WTC11 (cell line): ENCODE results near the gene NTRK3. TPM values are rescaled to one million over a fixed set of nuclear protein-coding genes. Genes with fewer than 3 reads are reported as not detected.

Source experiments
- ATAC-seq: fragments of 200-7000 bp; cut with Tn5 transposase; 2 replicates; pipeline ENCODE4 v1.10.0; 2021; ENCODE audit warnings: mild to moderate bottlenecking, moderate library complexity
- CTCF ChIA-PET: fragments of 300-600 bp; sonication (Branson Sonifier 250); formaldehyde crosslinking; loops from one replicate; lab custom pipeline; 2021; ENCODE audit warnings: antibody characterized with exemption; lab: Charles Lee
- POLR2A ChIA-PET: fragments of 350-600 bp; sonication (Branson Sonifier 250); formaldehyde crosslinking; loops from one replicate; lab custom pipeline; 2021; ENCODE audit warnings: antibody characterized with exemption; lab: Charles Lee
- DNase-seq: peaks from one replicate; pipeline ENCODE4 v3.0.0; 2021; ENCODE audit warnings: low spot score
- H3K27ac Mint-ChIP-seq: 2 replicates; pipeline ENCODE4 v1.8.0; 2021; ENCODE audit warnings: mixed read lengths
- H3K27me3 Mint-ChIP-seq: 2 replicates; pipeline ENCODE4 v1.8.0; 2021; ENCODE audit warnings: low read depth, mild to moderate bottlenecking, moderate library complexity, mixed read lengths
- H3K36me3 Mint-ChIP-seq: 2 replicates; pipeline ENCODE4 v1.8.0; 2021; ENCODE audit warnings: mixed read lengths
- H3K4me1 Mint-ChIP-seq: 2 replicates; pipeline ENCODE4 v1.8.0; 2022; ENCODE audit warnings: mixed read lengths
- H3K4me3 Mint-ChIP-seq: 2 replicates; pipeline ENCODE4 v1.8.0; 2021; ENCODE audit warnings: mild to moderate bottlenecking, moderate library complexity, mixed read lengths
- H3K9me3 Mint-ChIP-seq: 2 replicates; pipeline ENCODE4 v1.8.0; 2021; ENCODE audit warnings: mixed read lengths
- CREM ChIP-seq: sonication (generic); formaldehyde crosslinking; IDR thresholded peaks from 2 replicates; pipeline ENCODE4 v1.8.1; 2022; ENCODE audit warnings: mild to moderate bottlenecking, missing genetic modification reagents, moderate library complexity
- EMX1 ChIP-seq: fragments of 250-450 bp; sonication (Bioruptor Pico); IDR thresholded peaks from 2 replicates; pipeline ENCODE4 v1.8.0; 2021; ENCODE audit warnings: mild to moderate bottlenecking
- GRHL2 ChIP-seq: fragments of 250-450 bp; sonication (Bioruptor Pico); IDR thresholded peaks from 2 replicates; pipeline ENCODE4 v1.8.0; 2022; ENCODE audit warnings: mild to moderate bottlenecking, moderate library complexity; ENCODE audit not compliant: insufficient replicate concordance, severe bottlenecking
- KAT7 ChIP-seq: sonication (generic); formaldehyde crosslinking; IDR thresholded peaks from 2 replicates; pipeline ENCODE4 v1.8.1; 2023; ENCODE audit warnings: missing genetic modification reagents, mild to moderate bottlenecking, borderline replicate concordance
- NR3C1 ChIP-seq: sonication (generic); formaldehyde crosslinking; conservative IDR thresholded peaks from 2 replicates; pipeline ENCODE4 v1.8.1; 2023; ENCODE audit warnings: low read depth, mild to moderate bottlenecking, missing genetic modification reagents
- ZBTB21 ChIP-seq: sonication (generic); formaldehyde crosslinking; IDR thresholded peaks from 2 replicates; pipeline ENCODE4 v1.8.1; 2023; ENCODE audit warnings: mild to moderate bottlenecking, missing genetic modification reagents, borderline replicate concordance
- ZNF396 ChIP-seq: fragments of 250-450 bp; sonication (Bioruptor Pico); IDR thresholded peaks from 2 replicates; pipeline ENCODE4 v1.8.0; 2021; ENCODE audit warnings: mild to moderate bottlenecking, moderate library complexity, borderline replicate concordance
- ZNF416 ChIP-seq: fragments of 250-450 bp; sonication (Bioruptor Pico); IDR thresholded peaks from 2 replicates; pipeline ENCODE4 v1.9.0; 2021; ENCODE audit warnings: mild to moderate bottlenecking, inconsistent platforms
- total RNA-seq: library from RNA; stranded (reverse); gene quantifications from 3 replicates; pipeline ENCODE4 v1.2.3, GENCODE V29; 2021
- TF ChIP-seq, protein P1 (sequence below): fragments of 250-450 bp; sonication (Bioruptor Pico); IDR thresholded peaks from 2 replicates; pipeline ENCODE4 v2.1.2; 2022; ENCODE audit warnings: mild to moderate bottlenecking, moderate library complexity
- TF ChIP-seq, protein P2 (sequence below): sonication (generic); formaldehyde crosslinking; conservative IDR thresholded peaks from 2 replicates; pipeline ENCODE4 v1.8.1; 2022; ENCODE audit warnings: mild to moderate bottlenecking, missing genetic modification reagents
- TF ChIP-seq, protein P3 (sequence below): sonication (generic); formaldehyde crosslinking; IDR thresholded peaks from 2 replicates; pipeline ENCODE4 v1.8.1; 2023; ENCODE audit warnings: mild to moderate bottlenecking, missing genetic modification reagents
- TF ChIP-seq, protein P4 (sequence below): sonication (generic); formaldehyde crosslinking; IDR thresholded peaks from 2 replicates; pipeline ENCODE4 v1.8.1; 2022; ENCODE audit warnings: missing genetic modification reagents, borderline replicate concordance
- TF ChIP-seq, protein P5 (sequence below): sonication (generic); formaldehyde crosslinking; IDR thresholded peaks from 2 replicates; pipeline ENCODE4 v1.8.0; 2023; ENCODE audit warnings: missing genetic modification reagents, mild to moderate bottlenecking, borderline replicate concordance
- TF ChIP-seq, protein P6 (sequence below): sonication (generic); formaldehyde crosslinking; IDR thresholded peaks from 2 replicates; pipeline ENCODE4 v1.8.0; 2023; ENCODE audit warnings: missing genetic modification reagents

Gene NTRK3
- total RNA-seq, 1 experiment from 2014 or later, result 12.3 TPM

DNA sequence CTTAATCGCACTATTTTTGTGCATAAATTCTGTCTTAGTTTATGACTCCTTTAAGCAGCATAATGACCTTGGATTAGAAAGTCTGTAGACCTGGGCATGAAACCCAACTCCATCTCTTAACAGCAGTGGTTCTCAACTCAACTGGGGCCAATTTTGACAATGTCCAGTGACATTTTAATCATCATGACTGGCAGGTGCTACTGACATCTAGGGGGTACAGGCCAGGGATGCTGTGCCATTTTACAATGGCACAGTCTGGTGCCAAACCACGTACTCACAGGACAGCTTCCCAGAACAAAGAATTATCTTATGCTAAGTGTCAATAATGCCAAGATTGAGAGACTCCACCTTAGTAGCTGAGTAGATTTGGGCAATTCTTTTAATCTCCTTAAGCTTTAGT lies 405.0 kb downstream of the NTRK3 start:
- H3K36me3 Mint-ChIP-seq, result no peaks in the 10 kb centered on the region
- CTCF ChIA-PET, result no interaction called here

DNA sequence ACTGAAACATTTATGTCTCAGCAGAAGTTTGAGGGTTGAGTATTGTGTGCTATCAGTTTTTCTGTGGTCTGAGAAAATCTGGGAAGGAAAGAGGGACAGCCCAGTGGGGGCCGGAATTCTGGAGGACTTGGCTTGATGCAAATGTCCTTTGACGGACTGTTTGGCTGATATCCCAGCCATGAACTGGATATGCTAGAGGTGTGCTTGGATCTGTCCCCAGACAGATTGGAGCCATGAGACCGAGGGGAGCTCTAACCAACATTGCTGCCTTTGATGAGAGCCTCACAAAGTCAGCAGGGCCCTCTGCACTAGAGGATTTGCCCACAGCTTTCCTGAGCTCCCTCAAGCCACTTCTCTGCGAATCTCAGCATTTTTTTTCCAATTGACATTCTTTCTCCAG lies 405.6 kb downstream of the NTRK3 start:
- Mint-ChIP-seq H3K9me3 (no peaks in the 10 kb centered on the region), H3K4me3 (no peak overlapping the region), H3K27ac (no peak overlapping the region), H3K36me3 (no peaks in the 10 kb centered on the region), H3K4me1 (no peaks in the 10 kb centered on the region), H3K27me3 (no peaks in the 10 kb centered on the region)
- POLR2A ChIA-PET, result interaction anchor here (0.5 kb wide), 1 partner anchor 71 kb away, joined by 3 read pairs; no protein-coding TSS in a partner anchor
- CTCF ChIA-PET, result no interaction called here
- TF ChIP-seq GRHL2 (CRISPR knock-in tag) (no peak), ZNF416 (CRISPR knock-in tag) (no peak), EMX1 (CRISPR knock-in tag) (no peak), ZBTB21 (no peak)
- ATAC-seq (no peak), DNase-seq (no peak)

More for the DNA sequence above, 405.0 kb downstream of the NTRK3 start:
- DNase-seq, result no peak
- TF ChIP-seq KAT7 (CRISPR knock-in tag) (no peak), ZNF396 (CRISPR knock-in tag) (no peak), CREM (CRISPR knock-in tag) (no peak), NR3C1 (CRISPR knock-in tag) (no peak)
- TF ChIP-seq, protein P1, sequence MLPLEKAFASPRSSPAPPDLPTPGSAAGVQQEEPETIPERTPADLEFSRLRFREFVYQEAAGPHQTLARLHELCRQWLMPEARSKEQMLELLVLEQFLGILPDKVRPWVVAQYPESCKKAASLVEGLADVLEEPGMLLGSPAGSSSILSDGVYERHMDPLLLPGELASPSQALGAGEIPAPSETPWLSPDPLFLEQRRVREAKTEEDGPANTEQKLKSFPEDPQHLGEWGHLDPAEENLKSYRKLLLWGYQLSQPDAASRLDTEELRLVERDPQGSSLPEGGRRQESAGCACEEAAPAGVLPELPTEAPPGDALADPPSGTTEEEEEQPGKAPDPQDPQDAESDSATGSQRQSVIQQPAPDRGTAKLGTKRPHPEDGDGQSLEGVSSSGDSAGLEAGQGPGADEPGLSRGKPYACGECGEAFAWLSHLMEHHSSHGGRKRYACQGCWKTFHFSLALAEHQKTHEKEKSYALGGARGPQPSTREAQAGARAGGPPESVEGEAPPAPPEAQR (CRISPR knock-in tag), result no peak
- TF ChIP-seq, protein P2, sequence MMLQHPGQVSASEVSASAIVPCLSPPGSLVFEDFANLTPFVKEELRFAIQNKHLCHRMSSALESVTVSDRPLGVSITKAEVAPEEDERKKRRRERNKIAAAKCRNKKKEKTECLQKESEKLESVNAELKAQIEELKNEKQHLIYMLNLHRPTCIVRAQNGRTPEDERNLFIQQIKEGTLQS (CRISPR knock-in tag), result no peak
- TF ChIP-seq, protein P3, sequence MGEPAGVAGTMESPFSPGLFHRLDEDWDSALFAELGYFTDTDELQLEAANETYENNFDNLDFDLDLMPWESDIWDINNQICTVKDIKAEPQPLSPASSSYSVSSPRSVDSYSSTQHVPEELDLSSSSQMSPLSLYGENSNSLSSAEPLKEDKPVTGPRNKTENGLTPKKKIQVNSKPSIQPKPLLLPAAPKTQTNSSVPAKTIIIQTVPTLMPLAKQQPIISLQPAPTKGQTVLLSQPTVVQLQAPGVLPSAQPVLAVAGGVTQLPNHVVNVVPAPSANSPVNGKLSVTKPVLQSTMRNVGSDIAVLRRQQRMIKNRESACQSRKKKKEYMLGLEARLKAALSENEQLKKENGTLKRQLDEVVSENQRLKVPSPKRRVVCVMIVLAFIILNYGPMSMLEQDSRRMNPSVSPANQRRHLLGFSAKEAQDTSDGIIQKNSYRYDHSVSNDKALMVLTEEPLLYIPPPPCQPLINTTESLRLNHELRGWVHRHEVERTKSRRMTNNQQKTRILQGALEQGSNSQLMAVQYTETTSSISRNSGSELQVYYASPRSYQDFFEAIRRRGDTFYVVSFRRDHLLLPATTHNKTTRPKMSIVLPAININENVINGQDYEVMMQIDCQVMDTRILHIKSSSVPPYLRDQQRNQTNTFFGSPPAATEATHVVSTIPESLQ, result no peak
- TF ChIP-seq, protein P4, sequence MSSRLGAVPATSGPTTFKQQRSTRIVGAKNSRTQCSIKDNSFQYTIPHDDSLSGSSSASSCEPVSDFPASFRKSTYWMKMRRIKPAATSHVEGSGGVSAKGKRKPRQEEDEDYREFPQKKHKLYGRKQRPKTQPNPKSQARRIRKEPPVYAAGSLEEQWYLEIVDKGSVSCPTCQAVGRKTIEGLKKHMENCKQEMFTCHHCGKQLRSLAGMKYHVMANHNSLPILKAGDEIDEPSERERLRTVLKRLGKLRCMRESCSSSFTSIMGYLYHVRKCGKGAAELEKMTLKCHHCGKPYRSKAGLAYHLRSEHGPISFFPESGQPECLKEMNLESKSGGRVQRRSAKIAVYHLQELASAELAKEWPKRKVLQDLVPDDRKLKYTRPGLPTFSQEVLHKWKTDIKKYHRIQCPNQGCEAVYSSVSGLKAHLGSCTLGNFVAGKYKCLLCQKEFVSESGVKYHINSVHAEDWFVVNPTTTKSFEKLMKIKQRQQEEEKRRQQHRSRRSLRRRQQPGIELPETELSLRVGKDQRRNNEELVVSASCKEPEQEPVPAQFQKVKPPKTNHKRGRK, result no peak
- TF ChIP-seq, protein P5, sequence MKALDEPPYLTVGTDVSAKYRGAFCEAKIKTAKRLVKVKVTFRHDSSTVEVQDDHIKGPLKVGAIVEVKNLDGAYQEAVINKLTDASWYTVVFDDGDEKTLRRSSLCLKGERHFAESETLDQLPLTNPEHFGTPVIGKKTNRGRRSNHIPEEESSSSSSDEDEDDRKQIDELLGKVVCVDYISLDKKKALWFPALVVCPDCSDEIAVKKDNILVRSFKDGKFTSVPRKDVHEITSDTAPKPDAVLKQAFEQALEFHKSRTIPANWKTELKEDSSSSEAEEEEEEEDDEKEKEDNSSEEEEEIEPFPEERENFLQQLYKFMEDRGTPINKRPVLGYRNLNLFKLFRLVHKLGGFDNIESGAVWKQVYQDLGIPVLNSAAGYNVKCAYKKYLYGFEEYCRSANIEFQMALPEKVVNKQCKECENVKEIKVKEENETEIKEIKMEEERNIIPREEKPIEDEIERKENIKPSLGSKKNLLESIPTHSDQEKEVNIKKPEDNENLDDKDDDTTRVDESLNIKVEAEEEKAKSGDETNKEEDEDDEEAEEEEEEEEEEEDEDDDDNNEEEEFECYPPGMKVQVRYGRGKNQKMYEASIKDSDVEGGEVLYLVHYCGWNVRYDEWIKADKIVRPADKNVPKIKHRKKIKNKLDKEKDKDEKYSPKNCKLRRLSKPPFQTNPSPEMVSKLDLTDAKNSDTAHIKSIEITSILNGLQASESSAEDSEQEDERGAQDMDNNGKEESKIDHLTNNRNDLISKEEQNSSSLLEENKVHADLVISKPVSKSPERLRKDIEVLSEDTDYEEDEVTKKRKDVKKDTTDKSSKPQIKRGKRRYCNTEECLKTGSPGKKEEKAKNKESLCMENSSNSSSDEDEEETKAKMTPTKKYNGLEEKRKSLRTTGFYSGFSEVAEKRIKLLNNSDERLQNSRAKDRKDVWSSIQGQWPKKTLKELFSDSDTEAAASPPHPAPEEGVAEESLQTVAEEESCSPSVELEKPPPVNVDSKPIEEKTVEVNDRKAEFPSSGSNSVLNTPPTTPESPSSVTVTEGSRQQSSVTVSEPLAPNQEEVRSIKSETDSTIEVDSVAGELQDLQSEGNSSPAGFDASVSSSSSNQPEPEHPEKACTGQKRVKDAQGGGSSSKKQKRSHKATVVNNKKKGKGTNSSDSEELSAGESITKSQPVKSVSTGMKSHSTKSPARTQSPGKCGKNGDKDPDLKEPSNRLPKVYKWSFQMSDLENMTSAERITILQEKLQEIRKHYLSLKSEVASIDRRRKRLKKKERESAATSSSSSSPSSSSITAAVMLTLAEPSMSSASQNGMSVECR (CRISPR knock-in tag), result no peak
- TF ChIP-seq, protein P6, sequence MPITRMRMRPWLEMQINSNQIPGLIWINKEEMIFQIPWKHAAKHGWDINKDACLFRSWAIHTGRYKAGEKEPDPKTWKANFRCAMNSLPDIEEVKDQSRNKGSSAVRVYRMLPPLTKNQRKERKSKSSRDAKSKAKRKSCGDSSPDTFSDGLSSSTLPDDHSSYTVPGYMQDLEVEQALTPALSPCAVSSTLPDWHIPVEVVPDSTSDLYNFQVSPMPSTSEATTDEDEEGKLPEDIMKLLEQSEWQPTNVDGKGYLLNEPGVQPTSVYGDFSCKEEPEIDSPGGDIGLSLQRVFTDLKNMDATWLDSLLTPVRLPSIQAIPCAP (CRISPR knock-in tag), result no peak
- ATAC-seq, result no peak
- Mint-ChIP-seq H3K9me3 (no peaks in the 10 kb centered on the region), H3K4me3 (no peak overlapping the region), H3K4me1 (no peaks in the 10 kb centered on the region), H3K27me3 (no peaks in the 10 kb centered on the region), H3K27ac (no peak overlapping the region)
- POLR2A ChIA-PET, result interaction anchor here (0.5 kb wide), 1 partner anchor 71 kb away, joined by 3 read pairs; no protein-coding TSS in a partner anchor
